Measurements from ENCODE around the gene DYNC2H1.

DYNC2H1 gene

GRCh38 chr11:103339485-103339857 lies 230.2 kb downstream of the DYNC2H1 start:
- H3K9me3 ChIP-seq (ENCODE audit: insufficient read depth, low read length) = no peaks in the 10 kb centered on the region
- TF ChIP-seq EZH2phosphoT487 (IDR thresholded peaks at IDR 0.05; ENCODE audit: low read depth) = no peak
- no peak for TF ChIP-seq CTCF (IDR thresholded peaks at IDR 0.05; ENCODE audit: low read depth, low read length)
- H3K27ac ChIP-seq (ENCODE audit: low read length) = no peak overlapping the region
- H3K4me2 ChIP-seq (ENCODE audit: low read length) = no peak overlapping the region
- no peaks in the 10 kb centered on the region for H3K36me3 ChIP-seq (replicated peaks; ENCODE audit: low read depth, low read length)
- H3K79me2 ChIP-seq (ENCODE audit: low read length) = no peaks in the 10 kb centered on the region
- H3K27me3 ChIP-seq (ENCODE audit: low read depth, low read length) = no peaks in the 10 kb centered on the region
- no peak overlapping the region for H2AFZ ChIP-seq (ENCODE audit: low read depth, low read length)
- H4K20me1 ChIP-seq (ENCODE audit: insufficient read depth, low read length) = no peaks in the 10 kb centered on the region
- H3K4me3 ChIP-seq (ENCODE audit: low read length) = no peak overlapping the region
- no peak overlapping the region for H3K9ac ChIP-seq (ENCODE audit: low read length)
- no peaks in the 10 kb centered on the region for H3K4me1 ChIP-seq (ENCODE audit: low read length)

DNA sequence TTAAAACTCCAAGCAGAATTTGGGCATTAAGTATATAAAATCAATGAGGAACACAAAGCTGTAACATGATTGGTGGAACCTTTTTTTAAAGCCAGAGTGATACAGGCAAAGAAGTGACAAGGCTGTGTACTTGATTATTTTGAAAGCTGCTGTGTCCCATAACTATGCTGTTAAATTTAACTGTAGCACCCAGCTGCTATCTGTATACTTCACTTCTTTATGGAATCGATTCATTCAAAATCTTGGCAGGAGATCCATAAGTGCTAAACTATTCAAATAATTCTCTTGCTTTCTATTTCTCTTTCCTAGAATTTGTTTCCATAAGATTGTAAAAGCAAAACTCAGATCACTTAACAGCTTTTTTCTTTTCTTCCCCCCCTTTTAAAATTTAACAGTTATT lies 231.7 kb downstream of the DYNC2H1 start:
- Histone ChIP-seq H3K9ac (ENCODE audit: low read length) (no peak overlapping the region), H3K9me3 (ENCODE audit: insufficient read depth, low read length) (no peaks in the 10 kb centered on the region), H3K4me1 (ENCODE audit: low read length) (no peaks in the 10 kb centered on the region), H2AFZ (ENCODE audit: low read depth, low read length) (no peak overlapping the region), H3K36me3 (replicated peaks; ENCODE audit: low read depth, low read length) (no peaks in the 10 kb centered on the region), H4K20me1 (ENCODE audit: insufficient read depth, low read length) (no peaks in the 10 kb centered on the region), H3K27me3 (ENCODE audit: low read depth, low read length) (no peaks in the 10 kb centered on the region), H3K27ac (ENCODE audit: low read length) (no peak overlapping the region), H3K4me3 (ENCODE audit: low read length) (no peak overlapping the region), H3K4me2 (ENCODE audit: low read length) (no peak overlapping the region), H3K79me2 (ENCODE audit: low read length) (no peaks in the 10 kb centered on the region)
- no peak for TF ChIP-seq EZH2phosphoT487 (IDR thresholded peaks at IDR 0.05; ENCODE audit: low read depth)
- TF ChIP-seq CTCF (IDR thresholded peaks at IDR 0.05; ENCODE audit: low read depth, low read length) = no peak

DNA sequence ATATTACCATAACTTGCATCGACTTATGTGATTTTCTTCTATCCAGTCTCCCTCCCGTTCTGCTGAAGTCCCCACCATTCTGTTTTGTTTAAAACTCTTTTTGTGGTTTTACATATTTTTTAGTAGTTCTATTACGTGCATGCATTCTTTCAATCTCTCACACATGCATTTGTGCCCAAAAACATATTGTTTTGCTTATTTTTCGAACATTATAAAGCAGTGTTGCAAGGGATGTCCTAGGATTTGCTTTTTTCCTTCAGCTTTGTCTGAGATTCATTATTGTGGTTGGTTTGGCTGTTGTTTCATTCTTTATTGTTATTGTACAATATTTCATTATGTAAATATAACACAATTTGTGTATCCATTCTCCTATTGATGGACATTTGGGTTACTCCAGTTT lies 235.7 kb downstream of the DYNC2H1 start:
- H4K20me1 ChIP-seq (ENCODE audit: insufficient read depth, low read length) = no peaks in the 10 kb centered on the region
- no peaks in the 10 kb centered on the region for H3K27me3 ChIP-seq (ENCODE audit: low read depth, low read length)
- no peaks in the 10 kb centered on the region for H3K9me3 ChIP-seq (ENCODE audit: insufficient read depth, low read length)
- H3K9ac ChIP-seq (ENCODE audit: low read length) = no peak overlapping the region
- no peak overlapping the region for H3K27ac ChIP-seq (ENCODE audit: low read length)
- no peaks in the 10 kb centered on the region for H3K36me3 ChIP-seq (replicated peaks; ENCODE audit: low read depth, low read length)
- no peak overlapping the region for H2AFZ ChIP-seq (ENCODE audit: low read depth, low read length)
- TF ChIP-seq EZH2phosphoT487 (IDR thresholded peaks at IDR 0.05; ENCODE audit: low read depth) = no peak
- no peak for TF ChIP-seq CTCF (IDR thresholded peaks at IDR 0.05; ENCODE audit: low read depth, low read length)
- H3K4me2 ChIP-seq (ENCODE audit: low read length) = no peak overlapping the region
- no peak overlapping the region for H3K4me3 ChIP-seq (ENCODE audit: low read length)
- no peaks in the 10 kb centered on the region for H3K4me1 ChIP-seq (ENCODE audit: low read length)
- H3K79me2 ChIP-seq (ENCODE audit: low read length) = no peaks in the 10 kb centered on the region

DNA sequence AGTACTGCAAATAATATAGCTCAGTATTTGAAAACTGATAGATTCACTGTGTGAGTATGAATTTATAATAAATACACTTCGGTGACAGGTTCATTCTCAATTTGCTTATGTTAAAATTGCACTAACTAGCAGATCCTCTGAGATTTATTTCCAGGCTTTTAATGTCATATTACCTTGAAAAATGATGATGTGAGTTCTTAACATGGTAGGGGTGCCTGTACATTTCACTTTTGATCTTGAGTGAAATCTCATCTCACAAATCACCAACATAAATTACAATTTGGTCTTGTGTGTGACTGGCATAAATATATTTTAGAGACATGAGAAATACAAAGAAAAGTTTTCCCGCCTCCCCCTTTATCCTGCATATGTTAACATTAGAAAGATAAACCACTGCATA lies 240.4 kb downstream of the DYNC2H1 start:
- Histone ChIP-seq H3K36me3 (replicated peaks; ENCODE audit: low read depth, low read length) (no peaks in the 10 kb centered on the region), H3K9me3 (ENCODE audit: insufficient read depth, low read length) (no peaks in the 10 kb centered on the region), H3K4me3 (ENCODE audit: low read length) (no peak overlapping the region), H2AFZ (ENCODE audit: low read depth, low read length) (no peak overlapping the region), H3K9ac (ENCODE audit: low read length) (no peak overlapping the region), H4K20me1 (ENCODE audit: insufficient read depth, low read length) (no peaks in the 10 kb centered on the region), H3K4me2 (ENCODE audit: low read length) (no peak overlapping the region), H3K27ac (ENCODE audit: low read length) (no peak overlapping the region), H3K79me2 (ENCODE audit: low read length) (no peaks in the 10 kb centered on the region), H3K4me1 (ENCODE audit: low read length) (no peaks in the 10 kb centered on the region), H3K27me3 (ENCODE audit: low read depth, low read length) (no peaks in the 10 kb centered on the region)
- TF ChIP-seq CTCF (IDR thresholded peaks at IDR 0.05; ENCODE audit: low read depth, low read length) (no peak), EZH2phosphoT487 (IDR thresholded peaks at IDR 0.05; ENCODE audit: low read depth) (no peak)
